ENCODE measurements around the gene DEDD. TPM values are rescaled to one million over a fixed set of nuclear protein-coding genes. Genes with fewer than 3 reads are reported as not detected.

DEDD gene
- polyA plus RNA-seq, 1 experiment, result 34.9 TPM

DNA sequence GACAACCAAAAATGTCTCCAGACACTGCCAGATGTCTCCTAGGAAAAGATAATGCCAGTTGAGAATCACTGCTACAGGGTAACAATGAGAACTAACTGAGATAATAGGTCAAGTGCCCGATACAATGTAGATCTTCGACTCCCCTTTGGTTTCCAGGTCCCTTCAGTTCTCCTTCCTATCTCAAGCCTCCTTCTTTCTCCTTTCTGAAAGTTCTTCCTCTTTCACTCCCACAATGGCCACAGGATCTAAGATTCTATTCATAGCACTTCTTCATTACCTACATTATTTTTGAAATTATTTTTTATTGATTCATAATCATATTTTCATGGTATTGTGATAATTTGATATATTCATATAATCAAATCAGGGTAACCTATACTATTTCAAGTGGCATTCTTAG, 20.9 kb downstream of the DEDD start:
- CTCF ChIA-PET, result interaction anchor here (3.6 kb wide), 1 partner anchor 14 kb away, joined by 23 read pairs; the partner anchor contains the start of gene KLHDC9

DNA sequence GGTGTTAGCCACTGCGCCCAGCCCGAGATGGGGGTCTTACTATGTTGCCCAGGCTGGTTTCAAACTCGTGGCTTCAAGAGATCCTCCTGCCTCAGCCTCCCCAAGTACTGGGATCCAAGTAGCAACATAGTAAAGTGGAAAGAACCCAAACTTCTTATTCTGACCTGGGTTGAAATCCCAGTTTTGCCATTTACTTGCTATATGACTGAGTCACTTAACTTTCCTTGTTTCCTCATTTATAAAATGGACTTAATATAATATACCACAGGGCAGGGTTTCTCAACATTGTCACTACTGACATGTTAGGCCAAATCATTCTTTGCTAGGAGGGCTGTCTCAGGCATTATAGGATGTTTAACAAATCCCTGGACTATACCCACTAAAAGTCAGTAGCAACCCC, 21.4 kb downstream of the DEDD start:
- POLR2A ChIA-PET, result no interaction called here
- no peak for DNase-seq (ENCODE audit: low read depth, low spot score)

More for the DNA sequence above, 20.9 kb downstream of the DEDD start:
- TF ChIP-seq, protein P1, sequence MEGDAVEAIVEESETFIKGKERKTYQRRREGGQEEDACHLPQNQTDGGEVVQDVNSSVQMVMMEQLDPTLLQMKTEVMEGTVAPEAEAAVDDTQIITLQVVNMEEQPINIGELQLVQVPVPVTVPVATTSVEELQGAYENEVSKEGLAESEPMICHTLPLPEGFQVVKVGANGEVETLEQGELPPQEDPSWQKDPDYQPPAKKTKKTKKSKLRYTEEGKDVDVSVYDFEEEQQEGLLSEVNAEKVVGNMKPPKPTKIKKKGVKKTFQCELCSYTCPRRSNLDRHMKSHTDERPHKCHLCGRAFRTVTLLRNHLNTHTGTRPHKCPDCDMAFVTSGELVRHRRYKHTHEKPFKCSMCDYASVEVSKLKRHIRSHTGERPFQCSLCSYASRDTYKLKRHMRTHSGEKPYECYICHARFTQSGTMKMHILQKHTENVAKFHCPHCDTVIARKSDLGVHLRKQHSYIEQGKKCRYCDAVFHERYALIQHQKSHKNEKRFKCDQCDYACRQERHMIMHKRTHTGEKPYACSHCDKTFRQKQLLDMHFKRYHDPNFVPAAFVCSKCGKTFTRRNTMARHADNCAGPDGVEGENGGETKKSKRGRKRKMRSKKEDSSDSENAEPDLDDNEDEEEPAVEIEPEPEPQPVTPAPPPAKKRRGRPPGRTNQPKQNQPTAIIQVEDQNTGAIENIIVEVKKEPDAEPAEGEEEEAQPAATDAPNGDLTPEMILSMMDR (IDR thresholded peaks at IDR 0.05; ENCODE audit: low read depth, low read length), result no peak
- Histone ChIP-seq H3K27me3 (ENCODE audit: control insufficient read depth, insufficient read depth, low read length) (no peaks in the 10 kb centered on the region), H3K4me3 (ENCODE audit: low read depth, low read length) (no peak overlapping the region), H3K27ac (ENCODE audit: low read depth, low read length) (no peak overlapping the region), H3K9me3 (ENCODE audit: control insufficient read depth, insufficient read depth, low read length) (no peaks in the 10 kb centered on the region)
- no peak for DNase-seq (ENCODE audit: low read depth, low spot score)
- POLR2A ChIA-PET, result no interaction called here

DNA sequence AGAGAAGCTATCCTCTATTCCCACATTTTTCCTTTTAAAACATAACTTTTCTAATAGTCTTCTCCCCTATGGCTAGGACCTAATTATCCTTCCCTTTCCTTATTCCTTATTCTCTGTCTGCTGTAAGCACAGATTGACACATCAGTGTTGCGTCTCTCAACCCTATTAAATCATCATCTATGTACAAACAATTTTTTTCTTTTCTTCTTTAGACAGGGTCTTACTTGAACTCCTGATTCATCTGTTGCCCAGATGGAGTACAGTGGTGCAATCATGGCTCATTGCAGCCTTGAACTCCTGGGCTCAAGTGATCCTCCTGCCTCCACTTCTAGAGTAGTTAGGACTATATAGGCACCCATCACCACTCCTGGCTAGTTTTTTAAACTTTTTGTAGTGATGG, 26.0 kb downstream of the DEDD start:
- Histone ChIP-seq H3K27ac (ENCODE audit: low read depth, low read length) (no peak overlapping the region), H3K27me3 (ENCODE audit: control insufficient read depth, insufficient read depth, low read length) (no peaks in the 10 kb centered on the region), H3K9me3 (ENCODE audit: control insufficient read depth, insufficient read depth, low read length) (no peaks in the 10 kb centered on the region), H3K4me3 (ENCODE audit: low read depth, low read length) (no peak overlapping the region)
- TF ChIP-seq, protein P1 (IDR thresholded peaks at IDR 0.05; ENCODE audit: low read depth, low read length), result no peak
- no peak for DNase-seq (ENCODE audit: low read depth, low spot score)
- POLR2A ChIA-PET, result no interaction called here
- CTCF ChIA-PET, result no interaction called here

More for the DNA sequence above, 21.4 kb downstream of the DEDD start:
- CTCF ChIA-PET, result interaction anchor here (3.6 kb wide), 1 partner anchor 14 kb away, joined by 23 read pairs; the partner anchor contains the start of gene KLHDC9
- TF ChIP-seq, protein P1 (IDR thresholded peaks at IDR 0.05; ENCODE audit: low read depth, low read length), result no peak
- no peak overlapping the region for H3K27ac ChIP-seq (ENCODE audit: low read depth, low read length)
- H3K9me3 ChIP-seq (ENCODE audit: control insufficient read depth, insufficient read depth, low read length), result no peaks in the 10 kb centered on the region
- no peak overlapping the region for H3K4me3 ChIP-seq (ENCODE audit: low read depth, low read length)
- H3K27me3 ChIP-seq (ENCODE audit: control insufficient read depth, insufficient read depth, low read length), result no peaks in the 10 kb centered on the region

DNA sequence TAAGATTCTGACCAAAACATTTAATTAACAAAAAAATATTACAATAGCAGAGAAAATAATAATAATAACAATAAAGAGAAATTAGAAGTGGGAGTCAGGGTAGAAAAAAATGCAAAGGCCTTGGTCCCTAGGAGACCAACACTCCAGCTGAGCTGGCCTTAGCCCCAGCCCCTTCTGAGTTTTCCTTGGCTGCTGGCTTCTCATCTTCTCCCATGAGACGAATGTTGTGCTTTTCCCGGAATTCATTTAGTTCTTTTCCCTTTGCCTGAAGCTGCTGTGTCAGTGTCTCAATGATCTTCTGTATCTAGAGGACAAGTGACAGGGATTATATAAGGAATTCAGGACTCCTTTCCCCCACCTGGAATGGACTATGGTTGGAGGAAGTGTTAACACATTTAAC, 31.9 kb downstream of the DEDD start:
- no peak overlapping the region for H3K27ac ChIP-seq (ENCODE audit: low read depth, low read length)
- no peaks in the 10 kb centered on the region for H3K9me3 ChIP-seq (ENCODE audit: control insufficient read depth, insufficient read depth, low read length)
- no peak overlapping the region for H3K4me3 ChIP-seq (ENCODE audit: low read depth, low read length)
- DNase-seq (ENCODE audit: low read depth, low spot score), result no peak
- ChIA-PET POLR2A (interaction anchor here (0.6 to 1.2 kb wide), 2 partner anchors 9 to 17 kb away, joined by 3 read pairs; partner anchors contain the start of genes NIT1 and PFDN2), CTCF (interaction anchor here (1.5 kb wide), 1 partner anchor 103 kb away, joined by 3 read pairs; no protein-coding TSS in a partner anchor)
- TF ChIP-seq, protein P1 (IDR thresholded peaks at IDR 0.05; ENCODE audit: low read depth, low read length), result no peak
- H3K27me3 ChIP-seq (ENCODE audit: control insufficient read depth, insufficient read depth, low read length), result peaks cover 2% of the 10 kb centered on the region

DNA sequence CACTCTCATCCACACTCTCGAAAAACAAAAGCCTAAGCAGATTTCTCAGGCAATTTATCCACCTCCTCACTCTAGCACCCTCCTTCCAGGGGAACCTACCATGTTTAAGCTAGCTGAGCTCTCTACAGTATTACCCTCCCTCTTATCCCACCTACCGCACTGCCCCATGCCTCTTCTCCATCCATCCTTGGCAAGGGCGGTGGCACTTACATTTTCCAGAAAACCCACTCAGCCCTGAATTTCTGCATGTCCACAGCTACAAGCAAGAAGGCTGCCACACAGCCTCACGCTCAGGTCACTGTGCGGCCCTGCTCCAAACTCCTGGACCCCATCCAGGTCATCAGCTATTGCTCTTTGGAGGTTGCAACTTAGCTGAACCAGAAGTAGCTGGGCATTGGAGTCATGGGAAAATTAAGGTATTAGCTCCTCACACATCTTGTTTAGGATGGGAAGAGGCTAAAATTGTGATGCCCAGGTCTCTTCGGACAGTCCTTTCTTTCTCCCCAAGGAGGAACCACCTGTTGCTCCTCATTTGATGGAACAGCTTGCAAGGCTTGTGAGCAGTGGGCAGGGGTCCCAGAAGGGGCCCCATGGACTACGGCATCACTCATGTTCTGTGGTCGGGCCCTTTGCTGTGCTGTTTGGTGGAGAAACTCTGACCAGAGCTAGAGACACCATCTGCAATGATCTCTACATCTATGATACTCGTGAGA, 33.2 kb downstream of the DEDD start:
- POLR2A ChIA-PET, result interaction anchor here (0.6 to 1.5 kb wide), 6 partner anchors 18 to 102 kb away, joined by 3 to 7 read pairs (median 3); partner anchors contain the start of genes DEDD, NIT1 and PFDN2
- TF ChIP-seq, protein P1 (IDR thresholded peaks at IDR 0.05; ENCODE audit: low read depth, low read length), result no peak
- Histone ChIP-seq H3K27ac (ENCODE audit: low read depth, low read length) (no peak overlapping the region), H3K9me3 (ENCODE audit: control insufficient read depth, insufficient read depth, low read length) (no peaks in the 10 kb centered on the region), H3K4me3 (ENCODE audit: low read depth, low read length) (no peak overlapping the region), H3K27me3 (ENCODE audit: control insufficient read depth, insufficient read depth, low read length) (peaks cover 2% of the 10 kb centered on the region)
- no peak for DNase-seq (ENCODE audit: low read depth, low spot score)
- CTCF ChIA-PET, result interaction anchor here (0.8 to 5.6 kb wide), 12 partner anchors 13 to 109 kb away, joined by 3 to 80 read pairs (median 6); partner anchors contain the start of genes ARHGAP30, PPOX and USF1

All from AG04450 (cell line).